Rectal smooth muscle tissue (tissue), 1 donor: ENCODE data around the gene PRIMPOL.
"Not testable (repeated sequence)": the region's sequence is repeated elsewhere in the genome, so short reads cannot be mapped to it uniquely, and the experiment has no call there.

Source experiments
- H3K27ac ChIP-seq: one replicate; pipeline ENCODE4 v1.7.0; 2013; ENCODE audit warnings: low read depth, low read length, inconsistent platforms
- H3K27me3 ChIP-seq: one replicate; pipeline ENCODE4 v1.7.0; 2013; ENCODE audit warnings: low read length; ENCODE audit not compliant: control insufficient read depth, insufficient read depth
- H3K36me3 ChIP-seq: one replicate; pipeline ENCODE4 v1.7.0; 2013; ENCODE audit warnings: low read length; ENCODE audit not compliant: control insufficient read depth, insufficient read depth
- H3K4me1 ChIP-seq: one replicate; pipeline ENCODE4 v1.7.0; 2013; ENCODE audit warnings: low read length; ENCODE audit not compliant: control insufficient read depth, insufficient read depth
- H3K4me3 ChIP-seq: one replicate; pipeline ENCODE4 v1.7.0; 2013; ENCODE audit warnings: low read length
- H3K9ac ChIP-seq: one replicate; pipeline ENCODE4 v1.7.0; 2013; ENCODE audit warnings: low read length

The PRIMPOL gene

DNA sequence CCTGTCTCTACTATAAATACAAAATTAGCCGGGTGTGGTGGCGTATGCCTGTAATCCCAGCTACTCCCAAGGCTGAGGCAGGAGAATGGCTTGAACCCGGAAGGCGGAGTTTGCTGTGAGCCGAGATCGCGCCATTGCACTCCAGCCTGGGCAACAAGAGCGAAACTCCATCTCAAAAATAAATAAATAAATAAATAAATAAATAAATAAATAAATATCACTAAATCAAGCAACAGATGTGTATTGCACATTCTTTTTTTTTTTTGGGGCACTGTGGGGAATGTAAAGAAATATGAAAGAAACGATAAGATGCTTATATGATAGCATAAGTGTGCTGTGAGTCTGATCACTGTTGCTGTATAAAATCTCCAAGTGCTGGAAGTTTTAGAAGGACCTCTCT lies 8.3 kb downstream of the PRIMPOL start:
- not testable (repeated sequence) for H3K4me3 ChIP-seq

DNA sequence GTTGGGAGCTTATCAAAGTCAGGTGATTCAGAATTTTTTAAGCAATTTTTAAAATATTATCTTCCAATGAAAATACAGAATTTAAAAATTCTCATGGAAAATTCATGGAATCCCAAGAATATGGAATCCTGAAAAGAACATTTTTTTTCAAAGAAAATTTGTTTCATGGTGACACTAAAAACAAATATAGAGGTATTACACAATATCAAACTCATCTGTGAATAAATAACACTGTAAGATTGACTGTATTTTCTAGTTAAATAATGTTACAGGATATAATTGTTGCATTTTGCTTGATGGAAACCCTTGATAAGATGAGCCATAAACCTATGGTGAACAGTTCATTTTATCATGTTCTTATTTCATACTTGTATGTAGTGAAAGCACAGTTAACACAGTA lies 11.4 kb downstream of the PRIMPOL start:
- H3K4me3 ChIP-seq, result no peak overlapping the region

More for the DNA sequence above, 8.3 kb downstream of the PRIMPOL start:
- H3K36me3 ChIP-seq, H3K4me1 ChIP-seq, H3K27me3 ChIP-seq, H3K9ac ChIP-seq, H3K27ac ChIP-seq: not testable (repeated sequence)

DNA sequence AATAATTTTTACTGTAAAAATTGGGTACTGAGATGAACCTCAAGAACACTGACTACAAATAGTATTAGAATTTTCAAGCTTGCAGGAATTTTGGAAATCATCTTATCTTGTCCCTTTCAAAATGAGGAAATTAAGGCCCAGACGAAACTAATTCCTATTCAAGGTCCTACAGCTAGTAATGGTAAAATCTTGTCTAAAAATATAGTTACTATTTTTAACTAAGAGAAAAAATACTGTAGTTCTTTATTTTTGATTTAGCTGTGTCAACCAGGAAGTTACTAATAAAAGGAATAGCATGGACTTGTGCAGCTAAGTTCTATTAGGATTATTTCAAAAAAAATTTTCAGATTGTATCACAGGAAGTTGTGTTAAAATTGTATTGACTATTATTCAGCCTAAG lies 12.7 kb downstream of the PRIMPOL start:
- no peak overlapping the region for H3K27ac ChIP-seq
- H3K9ac ChIP-seq, result no peak overlapping the region
- no peaks in the 10 kb centered on the region for H3K36me3 ChIP-seq

More for the DNA sequence above, 11.4 kb downstream of the PRIMPOL start:
- no peaks in the 10 kb centered on the region for H3K27me3 ChIP-seq
- H3K9ac ChIP-seq, result no peak overlapping the region
- H3K4me1 ChIP-seq, result no peaks in the 10 kb centered on the region
- no peak overlapping the region for H3K27ac ChIP-seq
- no peaks in the 10 kb centered on the region for H3K36me3 ChIP-seq

DNA sequence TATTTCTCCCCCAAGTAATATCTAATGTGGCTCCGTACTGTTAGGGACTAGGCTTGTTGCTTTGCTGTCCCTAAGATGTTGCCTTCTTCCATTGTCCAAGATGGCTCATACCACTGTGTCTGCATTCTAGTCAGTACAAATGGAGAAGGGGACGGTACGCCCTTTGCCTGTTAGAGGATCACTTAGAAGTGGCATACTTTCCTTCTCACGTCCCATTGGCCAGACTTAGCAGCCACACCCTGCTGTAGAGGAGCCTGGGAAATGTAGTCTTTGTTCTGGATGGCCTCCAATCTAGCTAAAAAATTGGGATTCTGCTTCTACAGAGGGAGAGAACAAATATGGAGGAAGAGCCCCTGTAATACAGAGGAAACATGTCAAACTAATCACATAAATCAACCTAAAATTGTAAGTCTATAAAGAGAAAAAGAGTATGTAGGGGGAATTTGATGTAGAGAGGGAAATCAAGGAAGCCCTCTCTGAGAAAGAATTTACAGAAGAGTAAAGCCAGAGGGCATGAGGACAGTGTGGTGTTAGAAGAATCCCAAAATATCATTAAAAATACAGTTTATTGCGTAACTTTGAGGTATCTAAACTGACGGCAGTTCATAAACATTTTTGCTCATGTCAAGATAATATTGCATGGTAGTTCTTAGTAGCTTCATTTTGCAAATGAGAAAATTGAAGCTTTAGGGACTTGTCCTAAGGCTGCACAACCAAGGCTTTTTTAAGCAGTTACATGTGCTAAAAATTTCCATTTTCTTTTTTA lies 15.1 kb downstream of the PRIMPOL start:
- Histone ChIP-seq H3K27me3 (no peaks in the 10 kb centered on the region), H3K4me3 (no peak overlapping the region), H3K9ac (no peak overlapping the region), H3K27ac (no peak overlapping the region), H3K36me3 (peaks cover 4% of the 10 kb centered on the region), H3K4me1 (no peaks in the 10 kb centered on the region)

More for the DNA sequence above, 12.7 kb downstream of the PRIMPOL start:
- H3K4me3 ChIP-seq, result no peak overlapping the region
- H3K4me1 ChIP-seq, result no peaks in the 10 kb centered on the region
- H3K27me3 ChIP-seq, result no peaks in the 10 kb centered on the region

DNA sequence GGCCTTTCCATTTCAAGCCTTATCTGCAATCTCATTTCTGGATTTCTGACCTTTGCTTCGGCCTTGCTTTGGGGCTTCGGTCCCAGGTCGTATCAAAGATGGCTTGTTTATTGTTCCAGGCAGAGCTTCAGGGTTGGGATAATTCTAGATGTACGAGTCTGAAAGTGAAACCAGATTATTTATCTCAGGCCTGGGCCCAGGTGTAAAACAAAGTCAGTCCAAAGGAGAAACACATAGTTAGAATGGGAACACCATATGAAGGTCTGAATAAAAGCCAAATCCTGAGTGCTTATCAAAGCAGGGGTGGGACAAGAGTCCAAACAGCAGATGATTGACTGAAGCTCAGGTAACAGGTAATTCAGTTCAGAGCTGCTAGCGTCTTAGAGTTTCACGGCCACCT lies 17.1 kb downstream of the PRIMPOL start:
- Histone ChIP-seq H3K4me1 (no peaks in the 10 kb centered on the region), H3K27ac (no peak overlapping the region), H3K36me3 (peaks cover 8% of the 10 kb centered on the region), H3K9ac (no peak overlapping the region), H3K27me3 (no peaks in the 10 kb centered on the region), H3K4me3 (no peak overlapping the region)

DNA sequence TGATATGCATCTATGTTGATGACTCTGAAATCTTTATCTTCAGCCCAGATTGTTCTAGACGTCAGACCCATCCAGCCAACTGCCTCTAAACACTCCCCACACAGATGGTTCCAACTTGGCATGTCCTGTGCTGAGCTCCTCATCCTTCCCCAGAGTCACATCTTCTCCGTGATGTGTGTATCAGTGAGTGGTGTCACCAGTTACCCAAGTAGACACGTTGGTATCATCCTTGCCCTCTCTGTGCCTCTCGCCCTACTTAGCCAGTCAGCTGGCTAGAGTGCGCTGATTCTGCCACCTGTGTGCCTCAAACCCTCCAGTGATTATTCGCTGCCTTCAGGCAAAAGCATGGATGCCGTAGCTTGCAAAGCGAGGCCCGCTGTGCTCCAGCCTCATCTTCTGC lies 18.6 kb downstream of the PRIMPOL start:
- Histone ChIP-seq H3K36me3 (peaks cover 8% of the 10 kb centered on the region), H3K4me1 (no peaks in the 10 kb centered on the region), H3K27ac (no peak overlapping the region), H3K9ac (no peak overlapping the region), H3K4me3 (no peak overlapping the region), H3K27me3 (no peaks in the 10 kb centered on the region)

DNA sequence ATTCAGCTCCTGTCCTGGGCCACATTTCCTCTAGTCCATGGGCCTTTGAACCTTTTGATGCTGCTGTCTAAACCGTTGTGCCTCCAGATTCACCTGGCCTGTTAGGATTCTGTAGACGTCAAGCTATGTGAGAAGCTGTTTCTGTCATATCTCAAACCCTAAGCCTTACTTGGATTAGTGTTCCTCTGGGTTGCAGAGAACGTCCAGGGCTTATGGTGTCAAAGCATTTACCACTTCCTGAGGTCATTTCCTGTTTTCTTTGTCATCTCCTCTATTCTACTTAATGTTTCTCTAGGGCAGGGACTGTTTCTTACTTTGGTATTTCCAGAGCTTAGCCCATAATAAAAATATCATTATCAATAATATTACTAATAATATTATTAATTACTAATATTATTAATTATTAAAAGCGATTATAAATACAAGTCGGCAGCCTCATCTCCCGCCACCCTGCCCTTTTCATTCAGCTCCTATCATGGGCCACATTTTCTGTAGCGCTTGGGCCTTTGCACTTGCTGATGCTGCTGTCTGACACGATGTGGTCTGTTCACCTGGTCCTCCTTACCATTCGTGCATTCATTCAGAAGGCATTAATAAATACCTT lies 19.1 kb downstream of the PRIMPOL start:
- H3K27me3 ChIP-seq, result no peaks in the 10 kb centered on the region
- H3K4me3 ChIP-seq, result no peak overlapping the region
- H3K4me1 ChIP-seq, result no peaks in the 10 kb centered on the region
- H3K9ac ChIP-seq, result no peak overlapping the region
- no peak overlapping the region for H3K27ac ChIP-seq
- H3K36me3 ChIP-seq, result peaks cover 9% of the 10 kb centered on the region

DNA sequence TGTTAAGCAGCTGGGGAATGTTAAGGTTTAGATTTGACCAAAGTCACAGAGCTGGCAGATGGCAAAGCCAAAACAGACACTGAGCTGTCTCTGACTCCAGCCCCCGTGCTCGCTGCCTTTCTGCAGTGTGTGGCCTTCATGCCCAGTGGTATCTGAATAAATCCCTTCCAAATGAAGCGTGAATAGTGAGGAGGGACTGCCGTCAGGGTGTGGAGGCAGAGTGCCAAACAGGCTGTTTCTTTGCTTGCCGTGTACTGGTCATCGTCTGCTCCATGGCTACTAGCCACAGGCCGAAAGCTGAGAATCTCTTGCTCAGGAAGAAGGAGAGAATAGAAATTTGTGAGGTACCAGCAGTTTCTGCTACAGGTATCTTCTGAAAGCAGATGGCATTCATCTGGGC lies 19.7 kb downstream of the PRIMPOL start:
- Histone ChIP-seq H3K27me3 (no peaks in the 10 kb centered on the region), H3K4me3 (no peak overlapping the region), H3K4me1 (no peaks in the 10 kb centered on the region), H3K9ac (no peak overlapping the region), H3K27ac (no peak overlapping the region), H3K36me3 (peaks cover 15% of the 10 kb centered on the region)

DNA sequence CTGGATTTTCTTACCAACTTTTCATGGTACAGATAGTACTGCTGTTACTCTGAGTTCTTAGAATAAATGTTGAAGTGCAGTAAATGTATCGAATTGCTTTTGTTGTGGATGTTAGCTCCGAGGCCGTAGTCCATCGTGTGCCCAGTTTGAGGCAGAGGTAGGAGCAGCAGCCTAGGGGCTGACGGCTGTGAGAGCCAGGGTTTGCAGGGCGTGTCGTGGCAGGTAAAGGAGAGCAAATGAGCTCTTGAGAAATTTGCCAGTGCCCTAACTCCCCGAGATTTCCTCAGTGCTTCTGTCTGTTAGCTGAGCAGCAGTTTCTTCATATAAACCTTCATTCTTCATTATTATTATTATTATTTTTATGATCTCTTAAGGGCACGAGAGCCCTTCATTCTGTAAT lies 21.6 kb downstream of the PRIMPOL start:
- Histone ChIP-seq H3K36me3 (peaks cover 15% of the 10 kb centered on the region), H3K4me3 (no peak overlapping the region), H3K27me3 (no peaks in the 10 kb centered on the region)

DNA sequence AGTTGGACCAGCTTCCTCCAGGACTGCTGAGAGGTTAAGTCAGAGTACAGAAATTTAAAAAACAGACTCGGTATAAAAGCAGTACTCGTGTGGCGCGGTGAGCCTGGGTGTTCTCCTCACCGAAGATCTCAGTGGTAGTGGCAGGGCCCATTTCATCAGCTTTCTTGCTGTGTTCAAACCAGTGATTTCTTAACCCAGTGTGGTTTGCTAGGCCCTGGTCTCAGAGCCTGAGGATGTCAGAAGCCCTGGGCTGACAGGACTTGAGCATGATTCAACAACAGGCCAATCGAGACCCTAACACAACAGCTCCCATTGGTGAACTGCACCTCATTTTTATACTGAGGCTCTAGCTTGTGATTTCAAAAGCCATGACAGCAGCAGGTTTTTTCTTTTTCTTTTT lies 23.2 kb downstream of the PRIMPOL start:
- no peaks in the 10 kb centered on the region for H3K27me3 ChIP-seq
- H3K27ac ChIP-seq, result no peak overlapping the region
- no peak overlapping the region for H3K4me3 ChIP-seq
- H3K4me1 ChIP-seq, result no peaks in the 10 kb centered on the region
- peaks cover 15% of the 10 kb centered on the region for H3K36me3 ChIP-seq
- no peak overlapping the region for H3K9ac ChIP-seq

More for the DNA sequence above, 21.6 kb downstream of the PRIMPOL start:
- Histone ChIP-seq H3K9ac (no peak overlapping the region), H3K27ac (no peak overlapping the region), H3K4me1 (no peaks in the 10 kb centered on the region)

DNA sequence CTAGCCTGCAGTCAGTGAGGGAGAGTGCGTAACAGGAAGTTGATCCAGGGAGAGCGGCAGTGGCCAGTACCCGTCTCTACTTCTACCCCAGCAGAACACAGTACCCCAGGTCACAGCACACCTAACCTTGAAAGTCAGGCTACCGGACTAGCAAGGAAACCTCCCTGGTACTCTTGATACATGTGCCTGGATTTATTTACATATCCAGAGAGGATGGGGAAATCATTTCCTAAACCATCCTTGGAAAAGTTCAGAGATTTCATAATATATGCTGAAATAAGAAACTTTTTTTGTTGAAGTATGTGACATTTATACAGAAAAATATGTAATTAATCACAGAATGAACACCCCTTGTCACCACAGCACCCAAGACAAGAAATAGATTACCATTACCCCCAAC lies 24.5 kb downstream of the PRIMPOL start:
- Histone ChIP-seq H3K36me3 (peaks cover 15% of the 10 kb centered on the region), H3K27ac (no peak overlapping the region), H3K4me3 (no peak overlapping the region), H3K4me1 (no peaks in the 10 kb centered on the region), H3K27me3 (no peaks in the 10 kb centered on the region), H3K9ac (no peak overlapping the region)

DNA sequence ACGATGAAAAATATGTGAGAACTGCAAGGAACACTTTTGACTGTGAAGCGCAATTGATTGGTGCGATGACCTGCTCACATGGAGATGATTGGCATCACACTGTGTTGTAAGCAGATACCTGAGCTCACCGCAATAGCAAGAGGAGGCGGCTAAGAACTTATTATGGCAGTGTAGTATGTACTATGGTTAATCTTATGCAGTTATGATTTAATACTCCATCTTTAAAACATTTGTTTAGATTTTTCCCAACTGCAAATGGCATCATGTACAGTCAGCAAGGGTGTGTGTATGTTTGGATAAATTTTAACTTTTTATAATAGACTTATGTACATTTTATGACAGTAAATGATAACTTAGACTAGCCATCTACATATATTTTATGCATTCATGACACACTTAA lies 25.5 kb downstream of the PRIMPOL start:
- Histone ChIP-seq H3K36me3 (peaks cover 10% of the 10 kb centered on the region), H3K4me1 (no peaks in the 10 kb centered on the region), H3K9ac (no peak overlapping the region), H3K27me3 (no peaks in the 10 kb centered on the region), H3K4me3 (no peak overlapping the region), H3K27ac (no peak overlapping the region)
